Astrocyte (in vitro differentiated cells and primary cell): ENCODE measurements around the gene INPP5A. TPM values are rescaled to one million over a fixed set of nuclear protein-coding genes. Genes with fewer than 3 reads are reported as not detected.
A peak's percentile ranks its signal among the peaks of the same experiment; 100 is the strongest.

Source experiments
- DNase-seq: peaks from one replicate; pipeline ENCODE4 v3.0.0-alpha.2; 2010; ENCODE audit warnings: low read depth
- FAIRE-seq: peaks from 2 replicates; lab custom pipeline; 2011; peaks lifted over from hg19 to GRCh38; lab: Jason Lieb, UNC
- H2AFZ ChIP-seq: 2 replicates; pipeline ENCODE4 v1.6.0; 2012; ENCODE audit warnings: low read depth, low read length, inconsistent platforms
- H3K27ac ChIP-seq: 2 replicates; pipeline ENCODE4 v1.5.1; 2011; ENCODE audit warnings: low read depth, low read length, inconsistent platforms
- H3K27me3 ChIP-seq: 2 replicates; pipeline ENCODE4 v1.6.0; 2011; ENCODE audit warnings: low read length, inconsistent platforms; ENCODE audit not compliant: insufficient read depth
- H3K36me3 ChIP-seq: 2 replicates; pipeline ENCODE4 v1.5.1; 2011; ENCODE audit warnings: low read length, inconsistent platforms; ENCODE audit not compliant: insufficient read depth
- H3K4me1 ChIP-seq: 2 replicates; pipeline ENCODE4 v1.5.1; 2011; ENCODE audit warnings: low read length, inconsistent platforms; ENCODE audit not compliant: insufficient read depth
- H3K4me2 ChIP-seq: 2 replicates; pipeline ENCODE4 v1.6.0; 2012; ENCODE audit warnings: low read length, inconsistent platforms
- H3K4me3 ChIP-seq: 2 replicates; pipeline ENCODE4 v1.5.1; 2011; ENCODE audit warnings: low read depth, mild to moderate bottlenecking, low read length, inconsistent platforms; ENCODE audit not compliant: insufficient read depth
- H3K79me2 ChIP-seq: 2 replicates; pipeline ENCODE4 v1.6.0; 2012; ENCODE audit warnings: mild to moderate bottlenecking, low read length, inconsistent platforms; ENCODE audit not compliant: insufficient read depth
- H3K9ac ChIP-seq: 2 replicates; pipeline ENCODE4 v1.6.0; 2012; ENCODE audit warnings: mild to moderate bottlenecking, low read length, inconsistent platforms
- H3K9me3 ChIP-seq: 2 replicates; pipeline ENCODE4 v1.5.1; 2012; ENCODE audit warnings: low read depth, mild to moderate bottlenecking, low read length, inconsistent platforms; ENCODE audit not compliant: insufficient read depth
- H4K20me1 ChIP-seq: 2 replicates; pipeline ENCODE4 v1.6.0; 2012; ENCODE audit warnings: low read length, inconsistent platforms; ENCODE audit not compliant: insufficient read depth
- H3K27ac Mint-ChIP-seq: one replicate; pipeline ENCODE4 v1.8.0; 2021; ENCODE audit warnings: mild to moderate bottlenecking, mixed read lengths; ENCODE audit not compliant: unreplicated experiment
- H3K27me3 Mint-ChIP-seq: one replicate; pipeline ENCODE4 v1.8.0; 2021; ENCODE audit warnings: low read depth, mixed read lengths; ENCODE audit not compliant: unreplicated experiment
- H3K36me3 Mint-ChIP-seq: one replicate; pipeline ENCODE4 v1.8.0; 2021; ENCODE audit warnings: low read depth, mixed read lengths; ENCODE audit not compliant: unreplicated experiment
- H3K4me1 Mint-ChIP-seq: one replicate; pipeline ENCODE4 v1.8.0; 2021; ENCODE audit warnings: low read depth, mixed read lengths; ENCODE audit not compliant: unreplicated experiment
- H3K4me3 Mint-ChIP-seq: one replicate; pipeline ENCODE4 v1.8.0; 2021; ENCODE audit warnings: mild to moderate bottlenecking, moderate library complexity, mixed read lengths; ENCODE audit not compliant: unreplicated experiment
- H3K9me3 Mint-ChIP-seq: one replicate; pipeline ENCODE4 v1.8.0; 2021; ENCODE audit warnings: mild to moderate bottlenecking, mixed read lengths; ENCODE audit not compliant: unreplicated experiment
- EZH2 ChIP-seq: IDR thresholded peaks from 2 replicates; pipeline ENCODE4 v1.6.1; 2012; ENCODE audit warnings: mild to moderate bottlenecking, low read length, inconsistent platforms; ENCODE audit not compliant: insufficient read depth
- total RNA-seq: library from RNA; stranded (reverse); gene quantifications from 2 replicates; pipeline ENCODE4 v1.2.1, GENCODE V29; 2021
- TF ChIP-seq, protein P1 (sequence below): IDR thresholded peaks from 2 replicates; pipeline ENCODE4 v1.5.1; 2011; ENCODE audit warnings: low read depth, mild to moderate bottlenecking, inconsistent platforms, low read length, moderate library complexity; ENCODE audit not compliant: insufficient read depth

INPP5A gene
- total RNA-seq, 1 donor from 2014 or later, result 39.1 TPM

DNA sequence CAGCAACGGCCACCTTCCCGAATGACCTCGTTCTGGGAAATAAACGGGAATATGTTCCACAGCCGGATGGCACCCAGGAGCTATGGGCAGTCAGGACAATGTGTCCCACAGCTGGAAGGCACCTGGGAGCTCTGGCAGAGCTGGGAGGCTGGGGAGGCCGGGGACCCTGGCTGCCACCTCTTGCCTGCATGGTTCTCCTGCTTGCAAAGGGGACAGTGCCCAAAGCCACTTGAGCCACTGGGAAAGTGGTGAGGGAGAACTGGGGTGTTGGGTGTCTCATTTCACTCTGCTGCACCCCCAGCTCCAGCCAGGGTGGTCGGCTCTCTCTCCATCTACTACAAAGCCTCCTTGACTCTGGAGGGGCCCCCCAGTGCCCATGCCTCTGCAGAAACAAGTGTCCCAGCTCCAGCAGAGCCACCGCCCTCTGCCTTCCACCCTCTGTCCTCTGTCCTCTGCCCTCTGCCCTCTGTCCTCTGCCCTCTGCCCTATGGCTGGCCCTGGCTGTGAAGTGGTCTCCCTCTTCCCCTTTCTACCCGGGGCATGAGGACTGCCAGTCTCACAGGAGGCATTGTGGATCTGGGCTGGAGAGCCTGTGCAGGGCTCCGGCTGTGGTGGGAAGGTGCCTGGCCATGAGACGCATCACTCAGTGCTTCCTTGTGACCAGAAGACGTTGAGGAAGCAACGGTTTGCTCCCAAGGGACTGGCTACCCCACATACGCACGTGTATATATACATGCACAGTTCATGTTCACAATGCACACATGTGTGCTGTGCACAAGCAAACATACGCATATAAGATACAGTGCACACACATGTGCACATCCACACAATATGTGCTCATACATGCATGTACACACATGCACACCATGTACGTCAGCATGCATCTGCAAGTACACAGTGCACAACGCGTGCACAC is 21.5 kb upstream of the INPP5A start:
- Mint-ChIP-seq H3K36me3 (no peaks in the 10 kb centered on the region), H3K27me3 (peaks cover 38% of the 10 kb centered on the region), H3K4me1 (peaks cover 20% of the 10 kb centered on the region), H3K4me3 (peak overlapping the region; percentile 54), H3K9me3 (no peaks in the 10 kb centered on the region), H3K27ac (peak overlapping the region; percentile 86)
- Histone ChIP-seq H3K79me2 (no peaks in the 10 kb centered on the region), H3K4me3 (no peak overlapping the region), H3K4me1 (peaks cover 50% of the 10 kb centered on the region), H3K9me3 (no peaks in the 10 kb centered on the region), H3K36me3 (no peaks in the 10 kb centered on the region), H3K9ac (peak overlapping the region; percentile 70), H4K20me1 (no peaks in the 10 kb centered on the region), H2AFZ (no peak overlapping the region), H3K4me2 (peak overlapping the region; percentile 76), H3K27me3 (no peaks in the 10 kb centered on the region), H3K27ac (peak overlapping the region; percentile 86)
- TF ChIP-seq EZH2, result no peak
- TF ChIP-seq, protein P1, sequence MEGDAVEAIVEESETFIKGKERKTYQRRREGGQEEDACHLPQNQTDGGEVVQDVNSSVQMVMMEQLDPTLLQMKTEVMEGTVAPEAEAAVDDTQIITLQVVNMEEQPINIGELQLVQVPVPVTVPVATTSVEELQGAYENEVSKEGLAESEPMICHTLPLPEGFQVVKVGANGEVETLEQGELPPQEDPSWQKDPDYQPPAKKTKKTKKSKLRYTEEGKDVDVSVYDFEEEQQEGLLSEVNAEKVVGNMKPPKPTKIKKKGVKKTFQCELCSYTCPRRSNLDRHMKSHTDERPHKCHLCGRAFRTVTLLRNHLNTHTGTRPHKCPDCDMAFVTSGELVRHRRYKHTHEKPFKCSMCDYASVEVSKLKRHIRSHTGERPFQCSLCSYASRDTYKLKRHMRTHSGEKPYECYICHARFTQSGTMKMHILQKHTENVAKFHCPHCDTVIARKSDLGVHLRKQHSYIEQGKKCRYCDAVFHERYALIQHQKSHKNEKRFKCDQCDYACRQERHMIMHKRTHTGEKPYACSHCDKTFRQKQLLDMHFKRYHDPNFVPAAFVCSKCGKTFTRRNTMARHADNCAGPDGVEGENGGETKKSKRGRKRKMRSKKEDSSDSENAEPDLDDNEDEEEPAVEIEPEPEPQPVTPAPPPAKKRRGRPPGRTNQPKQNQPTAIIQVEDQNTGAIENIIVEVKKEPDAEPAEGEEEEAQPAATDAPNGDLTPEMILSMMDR, result no peak
- peak; percentile 72 for FAIRE-seq
- DNase-seq, result no peak

DNA sequence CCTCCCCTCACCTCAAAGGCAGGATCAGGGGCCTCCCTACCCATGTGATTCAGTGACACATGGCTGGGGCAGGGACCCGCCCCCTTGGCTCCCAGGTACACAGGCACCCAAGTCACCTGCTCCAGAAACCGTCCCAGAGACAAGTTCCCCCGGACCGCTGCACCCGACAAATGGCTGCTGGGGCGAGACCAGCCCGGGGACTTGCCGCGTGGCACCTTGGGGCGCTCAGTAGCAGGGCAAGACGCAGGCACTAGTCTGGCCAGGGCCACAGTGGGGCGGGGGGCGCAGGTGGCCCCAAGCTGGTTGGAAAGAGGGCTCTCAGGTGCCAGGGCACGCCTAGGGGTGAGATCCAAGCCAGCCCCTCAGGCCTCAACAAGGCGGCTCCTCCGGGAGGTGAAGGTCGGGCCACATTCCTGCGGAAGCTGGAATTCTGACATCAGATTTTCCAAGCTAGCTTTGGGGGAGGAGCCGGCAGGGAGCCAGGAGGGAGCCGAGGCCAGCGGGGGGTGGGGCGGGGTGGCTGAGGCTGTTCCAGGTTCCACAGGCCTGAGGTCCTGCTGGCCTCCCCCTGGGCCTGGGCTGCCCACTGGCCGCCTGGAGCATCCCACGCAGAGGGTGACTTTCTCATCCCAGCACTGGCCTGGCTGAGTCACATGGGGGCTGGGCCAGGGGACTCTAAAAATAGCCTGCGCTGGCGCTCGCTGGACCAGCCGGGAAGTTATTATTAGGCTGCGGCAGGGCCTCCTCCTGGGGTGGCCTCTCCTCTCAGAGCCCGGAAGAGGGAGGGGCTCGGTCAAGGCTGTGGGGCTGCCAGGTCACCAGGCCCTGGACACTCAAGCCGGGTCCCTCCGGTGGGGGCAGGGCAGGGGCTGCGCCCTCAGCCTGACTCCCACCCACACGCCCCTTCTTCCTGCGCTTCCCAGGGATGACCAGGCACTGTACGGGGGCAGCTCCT is 20.5 kb upstream of the INPP5A start:
- peak overlapping the region; percentile 44 for H2AFZ ChIP-seq
- FAIRE-seq (peak; percentile 50), DNase-seq (peak; percentile 93)
- no peaks in the 10 kb centered on the region for H3K9me3 Mint-ChIP-seq
- no peaks in the 10 kb centered on the region for H3K27me3 ChIP-seq
- H3K27ac Mint-ChIP-seq, result peak overlapping the region; percentile 86
- H3K4me3 Mint-ChIP-seq, result peak overlapping the region; percentile 54
- TF ChIP-seq EZH2, result no peak
- TF ChIP-seq, protein P1, result no peak
- peak overlapping the region; percentile 29 for H3K4me3 ChIP-seq
- no peaks in the 10 kb centered on the region for H3K36me3 Mint-ChIP-seq
- H3K79me2 ChIP-seq, result no peaks in the 10 kb centered on the region
- no peaks in the 10 kb centered on the region for H4K20me1 ChIP-seq
- peaks cover 31% of the 10 kb centered on the region for H3K27me3 Mint-ChIP-seq
- no peaks in the 10 kb centered on the region for H3K9me3 ChIP-seq
- H3K4me1 ChIP-seq, result peaks cover 50% of the 10 kb centered on the region
- H3K36me3 ChIP-seq, result no peaks in the 10 kb centered on the region
- H3K9ac ChIP-seq, result peak overlapping the region; percentile 73
- peak overlapping the region; percentile 81 for H3K4me2 ChIP-seq
- H3K27ac ChIP-seq, result peak overlapping the region; percentile 86
- peaks cover 20% of the 10 kb centered on the region for H3K4me1 Mint-ChIP-seq
